SH-SY5Y (cell line): ENCODE results near the gene IL17C.

ENCODE experiments used
- GATA2 ChIP-seq: IDR thresholded peaks from 2 replicates; pipeline ENCODE4 v1.6.1; 2011; ENCODE audit warnings: mild to moderate bottlenecking, low read depth, low read length
- GATA3 ChIP-seq: IDR thresholded peaks from 2 replicates; pipeline ENCODE4 v1.6.1; 2011; ENCODE audit warnings: low read depth, mild to moderate bottlenecking, low read length, moderate library complexity

The IL17C gene

DNA sequence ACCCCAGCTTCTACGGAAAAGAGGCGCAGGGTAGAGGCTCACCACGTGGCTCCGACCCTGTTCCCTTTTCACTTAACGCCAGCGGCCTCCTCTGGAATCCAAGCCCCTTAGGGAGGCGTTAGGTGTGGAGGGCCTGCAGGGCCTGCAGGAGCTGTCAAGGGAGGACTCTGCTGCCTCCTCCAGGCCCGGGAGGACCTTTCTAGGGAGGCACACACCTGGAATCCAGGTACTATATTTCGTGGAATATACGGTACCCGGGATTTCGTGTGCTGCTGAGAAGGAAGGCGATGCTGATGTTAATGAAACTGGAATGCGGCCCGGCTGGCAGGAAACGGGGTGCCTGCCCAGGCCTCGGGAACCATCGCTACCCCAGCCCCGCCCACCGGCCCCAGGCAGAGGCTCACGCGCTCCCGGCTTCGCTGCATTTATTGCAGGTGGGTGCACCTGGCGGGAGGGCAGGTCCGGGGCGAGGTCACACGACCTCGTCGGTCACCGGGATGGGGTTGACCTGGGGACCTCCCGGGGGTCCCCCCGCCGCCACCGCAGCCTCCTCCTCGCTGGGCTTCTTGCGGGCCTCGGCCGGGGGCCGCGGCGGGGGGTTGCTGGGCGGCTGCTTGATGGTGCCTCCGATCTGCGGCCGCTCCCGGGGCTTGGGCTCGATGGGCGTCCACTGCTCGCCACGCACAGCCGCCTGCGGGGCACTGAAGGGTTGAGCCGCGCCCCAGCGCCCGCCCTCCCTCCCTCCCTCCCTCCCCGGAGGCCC lies 4.7 kb downstream of the IL17C start:
- TF ChIP-seq GATA3 (no peak), GATA2 (no peak)

DNA sequence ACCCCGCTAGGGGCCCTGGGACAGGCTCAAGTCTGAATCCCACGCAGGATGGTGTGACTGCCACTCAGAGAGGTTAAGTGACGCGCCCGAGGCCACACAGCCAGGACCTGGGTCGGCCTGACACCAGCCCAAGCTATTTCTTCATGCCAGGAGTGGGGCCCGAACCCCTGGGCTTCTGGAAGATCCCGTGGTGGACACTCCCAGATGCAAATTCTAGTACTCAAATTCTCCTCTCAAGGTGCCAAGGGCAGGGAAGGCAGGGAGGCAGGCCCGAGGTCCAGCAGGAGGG lies 5.2 kb downstream of the IL17C start:
- TF ChIP-seq GATA3 = no peak
- TF ChIP-seq GATA2 = no peak

DNA sequence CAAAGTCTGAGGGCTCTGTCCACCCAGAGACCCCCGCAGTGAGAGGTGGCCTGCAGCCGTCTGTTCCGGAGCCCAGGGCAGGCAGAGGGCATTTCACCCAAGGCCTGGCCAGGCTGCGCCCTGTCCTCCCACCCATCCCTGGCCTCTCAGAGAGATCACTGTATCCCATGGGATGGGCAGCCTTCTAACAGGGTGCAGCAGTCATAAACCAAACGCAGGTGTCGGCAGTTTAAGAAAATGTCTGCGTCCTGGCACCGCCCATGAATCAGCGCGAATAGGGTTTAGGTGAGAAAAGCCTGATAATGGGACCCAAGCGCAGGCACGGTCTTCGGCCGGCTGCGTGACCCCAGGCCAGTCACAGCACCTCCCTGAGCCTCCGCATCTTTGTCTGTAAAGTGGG lies 7.1 kb downstream of the IL17C start:
- TF ChIP-seq GATA2 = no peak
- no peak for TF ChIP-seq GATA3

- TF ChIP-seq GATA2 = no peak
- TF ChIP-seq GATA3 = no peak
These were observed 7.6 kb downstream of the IL17C start for GRCh38 chr16:88645941-88646340.

- TF ChIP-seq GATA2 = no peak
- TF ChIP-seq GATA3 = no peak
These were observed 8.1 kb downstream of the IL17C start for GRCh38 chr16:88646345-88647034.

- TF ChIP-seq GATA2 = no peak
- TF ChIP-seq GATA3 = no peak
These were observed 9.1 kb downstream of the IL17C start for GRCh38 chr16:88647178-88648070.

GRCh38 chr16:88649195-88649923 lies 11.0 kb downstream of the IL17C start:
- no peak for TF ChIP-seq GATA3
- no peak for TF ChIP-seq GATA2

- TF ChIP-seq GATA2 (no peak), GATA3 (no peak)
These were observed 11.8 kb downstream of the IL17C start for GRCh38 chr16:88649924-88650748.

GRCh38 chr16:88650749-88651275 lies 12.4 kb downstream of the IL17C start, which contains the start of gene CYBA:
CYBA (minus strand) TSS chr16:88651053; CDS start chr16:88651013, 40 bp downstream.
- TF ChIP-seq GATA3 (no peak), GATA2 (no peak)

GRCh38 chr16:88651276-88651988 lies 13.1 kb downstream of the IL17C start:
- TF ChIP-seq GATA3 (no peak), GATA2 (no peak)

- TF ChIP-seq GATA3 (no peak), GATA2 (no peak)
These were observed 13.8 kb downstream of the IL17C start for GRCh38 chr16:88651989-88652761.

GRCh38 chr16:88652762-88653063 lies 14.3 kb downstream of the IL17C start:
- no peak for TF ChIP-seq GATA3
- TF ChIP-seq GATA2 = no peak

DNA sequence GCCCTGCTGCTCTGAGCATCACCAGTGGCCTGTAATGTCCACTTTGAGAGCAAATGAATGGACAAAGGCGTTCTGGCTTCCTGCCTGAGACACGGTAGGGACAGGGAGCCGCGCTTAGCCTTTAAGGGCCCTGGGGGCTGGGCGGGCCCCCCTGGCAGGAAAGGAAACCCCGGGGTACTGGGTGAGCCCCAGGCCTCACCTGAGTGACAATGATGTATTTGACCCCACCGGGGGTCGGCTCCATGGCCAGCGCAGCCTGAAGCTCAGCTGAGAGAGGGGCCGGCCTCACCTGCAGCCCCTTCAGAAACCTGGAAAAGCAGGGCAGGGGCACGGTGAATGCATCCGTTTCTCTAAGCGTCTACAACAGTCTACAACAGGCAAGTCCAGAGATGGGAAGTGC lies 14.7 kb downstream of the IL17C start:
- TF ChIP-seq GATA2 = no peak
- TF ChIP-seq GATA3 = no peak
